ENCODE data around the gene E4F1. TPM values are rescaled to one million over a fixed set of nuclear protein-coding genes. Genes with fewer than 3 reads are reported as not detected.

The E4F1 gene
- total and polyA plus RNA-seq, 2 of the 13 experiments (the other 11 are each of a cell fraction or from before 2014, with no cell fraction given), result 13.8 to 19.5 TPM

DNA sequence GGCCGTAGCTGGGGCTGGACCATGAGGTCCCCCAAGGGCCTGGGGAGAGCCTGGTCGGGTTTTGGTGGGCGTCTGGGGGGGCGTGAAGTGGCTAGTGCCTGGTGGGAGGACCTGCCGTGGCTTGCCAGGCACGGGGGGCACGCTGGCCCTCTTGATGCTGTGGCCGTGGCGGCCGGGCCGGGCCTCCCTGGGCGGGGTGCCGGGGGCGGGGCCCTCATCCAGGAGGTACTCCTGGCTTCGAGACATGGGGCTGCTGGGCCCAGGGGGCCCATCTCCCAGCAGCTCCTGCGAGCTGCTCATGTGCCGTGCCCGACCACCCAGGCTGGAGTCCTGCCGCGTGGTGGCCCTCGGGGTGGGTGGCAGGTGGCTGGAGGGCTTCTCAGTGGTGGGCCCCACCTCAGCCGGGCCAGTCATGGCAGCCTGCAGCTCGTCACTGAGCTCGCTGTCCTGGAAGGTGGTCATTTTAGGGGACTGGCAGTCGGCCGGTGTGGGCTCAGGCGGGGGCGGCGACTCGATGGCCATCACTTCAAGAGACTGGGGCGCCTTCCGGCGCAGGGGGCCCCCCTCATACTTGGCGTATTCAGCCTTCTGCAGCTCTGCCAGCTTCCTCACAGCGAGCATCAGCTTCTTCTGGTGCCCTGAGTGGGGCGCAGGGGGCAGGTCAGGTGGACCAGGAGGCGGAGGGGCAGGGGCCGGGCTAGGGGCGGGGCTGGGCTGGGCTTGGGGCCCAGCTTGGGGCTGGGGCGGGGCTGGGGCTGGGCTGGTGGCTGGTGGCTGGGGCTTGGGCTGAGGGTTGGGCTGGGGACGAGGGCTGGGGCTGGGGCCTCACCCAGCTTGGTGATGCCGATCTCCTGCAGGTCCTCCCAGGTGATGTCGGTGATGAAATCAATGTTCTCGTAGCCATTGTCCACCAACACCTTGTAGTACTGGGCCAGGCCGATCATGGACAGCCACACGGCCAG, 42.1 kb upstream of the E4F1 start:
- no peak overlapping the region for H3K27ac ChIP-seq (ENCODE audit: extremely low read length, insufficient read depth, low read length)
- no peak overlapping the region for H2AFZ ChIP-seq (ENCODE audit: low read length)
- H3K9ac ChIP-seq (ENCODE audit: insufficient read depth, low read depth, low read length), result no peak overlapping the region
- POLR2A ChIA-PET, result interaction anchor here (0.6 to 3.5 kb wide), 6 partner anchors 20 to 35 kb away, joined by 3 to 31 read pairs (median 4); partner anchors contain the start of gene TRAF7
- peaks cover 17% of the 10 kb centered on the region for H3K4me1 ChIP-seq (ENCODE audit: insufficient read depth, low read length)
- WGBS (ENCODE audit: low lambda C conversion rate), result 85% methylated on average over 9 of the region's 46 CpGs
- DNase-seq (ENCODE audit: low spot score) (no peak), ATAC-seq (peak; percentile 40), FAIRE-seq (no peak)
- no peak overlapping the region for H3K4me3 ChIP-seq (replicated peaks in 1 of 3; ENCODE audit: insufficient read depth in 1 of 3, low read depth in 2 of 3, low read length in 3 of 3)
- TF ChIP-seq ZNF292 (CRISPR knock-in tag; IDR thresholded peaks at IDR 0.05; ENCODE audit: borderline replicate concordance, low read depth) (no peak), LCORL (IDR thresholded peaks at IDR 0.05) (no peak), LCORL (CRISPR knock-in tag; IDR thresholded peaks at IDR 0.05) (0 out of 2 replicates have a peak, but pooled peaks have one; percentile 28), PCBP1 (IDR thresholded peaks at IDR 0.05; ENCODE audit: borderline replicate concordance, low read depth, low read length) (0 out of 2 replicates have a peak, but pooled peaks have one; percentile 44)
- H4K20me1 ChIP-seq (ENCODE audit: insufficient read depth, low read length), result no peaks in the 10 kb centered on the region
- H3K79me2 ChIP-seq (ENCODE audit: insufficient read depth, low read length), result no peaks in the 10 kb centered on the region
- CTCF ChIA-PET (ENCODE audit: low intra/inter-chr PET ratio, low total read pairs), result no interaction called here
- peaks cover 2 to 3% of the 10 kb centered on the region in 2 experiments; a peak in 1 of 5 replicates for H3K36me3 ChIP-seq (replicated peaks in 1 of 2; ENCODE audit: control insufficient read depth in 1 of 2, insufficient read depth in 2 of 2, low read length in 2 of 2)
- H3K9me3 ChIP-seq (ENCODE audit: low read length), result no peaks in the 10 kb centered on the region
- intact Hi-C loops (cut with micrococcal nuclease; ENCODE audit: unreplicated experiment) (no loop called here), in situ Hi-C loops (cut with HindIII; ENCODE audit: extremely low pct_ligation_motif_present, low pct_unique_long_range_greater_than_20kb) (no loop called here)
- H3K27me3 ChIP-seq (ENCODE audit: control insufficient read depth in 1 of 2, insufficient read depth in 2 of 2, low read length in 2 of 2), result no peaks in the 10 kb centered on the region
- BruUV-seq (replicated peaks), result no TSS peak
- H3K4me2 ChIP-seq (ENCODE audit: low read depth, low read length), result no peak overlapping the region

DNA sequence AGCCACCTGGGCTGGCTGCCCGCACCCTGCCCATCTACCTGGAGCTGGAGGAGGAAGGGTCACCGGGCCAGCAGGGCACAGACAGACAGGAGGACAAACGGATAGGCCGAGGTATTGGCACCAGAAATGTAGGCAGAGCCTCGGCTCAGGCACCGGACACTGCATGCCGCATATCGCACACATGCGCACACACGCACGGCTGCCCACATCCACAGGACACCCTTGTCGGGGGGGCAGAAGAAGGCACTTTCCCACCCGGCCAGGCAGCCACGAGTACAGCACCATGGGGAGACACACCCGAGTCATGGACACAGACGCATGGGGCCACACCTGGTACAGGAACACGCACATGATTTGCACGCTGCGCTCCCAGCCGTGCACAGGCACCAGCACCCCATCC, 41.4 kb upstream of the E4F1 start:
- in situ Hi-C loops (cut with HindIII; ENCODE audit: extremely low pct_ligation_motif_present, low pct_unique_long_range_greater_than_20kb), result no loop called here
- no peak overlapping the region for H3K4me2 ChIP-seq (ENCODE audit: low read depth, low read length)
- H3K27ac ChIP-seq (ENCODE audit: extremely low read length, insufficient read depth, low read length), result no peak overlapping the region
- intact Hi-C loops (cut with micrococcal nuclease; ENCODE audit: unreplicated experiment), result no loop called here
- no peak overlapping the region for H3K9ac ChIP-seq (ENCODE audit: insufficient read depth, low read depth, low read length)
- H3K36me3 ChIP-seq (replicated peaks in 1 of 2; ENCODE audit: control insufficient read depth in 1 of 2, insufficient read depth in 2 of 2, low read length in 2 of 2), result no peaks in the 10 kb centered on the region
- DNase-seq (ENCODE audit: low spot score) (no peak), ATAC-seq (no peak), FAIRE-seq (no peak)
- no peaks in the 10 kb centered on the region for H3K27me3 ChIP-seq (ENCODE audit: control insufficient read depth in 1 of 2, insufficient read depth in 2 of 2, low read length in 2 of 2)
- no peaks in the 10 kb centered on the region for H3K79me2 ChIP-seq (ENCODE audit: insufficient read depth, low read length)
- BruUV-seq (replicated peaks), result no TSS peak
- no peak overlapping the region for H2AFZ ChIP-seq (ENCODE audit: low read length)
- no peaks in the 10 kb centered on the region for H3K9me3 ChIP-seq (ENCODE audit: low read length)
- peaks cover 17% of the 10 kb centered on the region for H3K4me1 ChIP-seq (ENCODE audit: insufficient read depth, low read length)
- H4K20me1 ChIP-seq (ENCODE audit: insufficient read depth, low read length), result no peaks in the 10 kb centered on the region
- POLR2A ChIA-PET, result interaction anchor here (1.1 to 3.5 kb wide), 6 partner anchors 12 to 31 kb away, joined by 3 to 31 read pairs (median 4); partner anchors contain the start of gene TRAF7
- WGBS (ENCODE audit: low lambda C conversion rate), result 93% methylated on average over 7 of the region's 20 CpGs
- H3K4me3 ChIP-seq (replicated peaks in 1 of 3; ENCODE audit: insufficient read depth in 1 of 3, low read depth in 2 of 3, low read length in 3 of 3), result no peak overlapping the region
- CTCF ChIA-PET (ENCODE audit: low intra/inter-chr PET ratio, low total read pairs), result no interaction called here
- no peak for TF ChIP-seq ZSCAN9 (CRISPR knock-in tag; IDR thresholded peaks at IDR 0.05; ENCODE audit: borderline replicate concordance)
- TF ChIP-seq, protein P1, sequence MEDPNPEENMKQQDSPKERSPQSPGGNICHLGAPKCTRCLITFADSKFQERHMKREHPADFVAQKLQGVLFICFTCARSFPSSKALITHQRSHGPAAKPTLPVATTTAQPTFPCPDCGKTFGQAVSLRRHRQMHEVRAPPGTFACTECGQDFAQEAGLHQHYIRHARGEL (CRISPR knock-in tag; IDR thresholded peaks at IDR 0.05), result no peak
- no peak for TF ChIP-seq SPEN (CRISPR knock-in tag; IDR thresholded peaks at IDR 0.05; ENCODE audit: low read depth)
- TF ChIP-seq RELA (CRISPR knock-in tag; IDR thresholded peaks at IDR 0.05), result no peak
- TF ChIP-seq YEATS2 (CRISPR knock-in tag; IDR thresholded peaks at IDR 0.05; ENCODE audit: borderline replicate concordance), result no peak
- no peak for TF ChIP-seq REXO4 (CRISPR knock-in tag; IDR thresholded peaks at IDR 0.05; ENCODE audit: borderline replicate concordance)
- TF ChIP-seq, protein P2, sequence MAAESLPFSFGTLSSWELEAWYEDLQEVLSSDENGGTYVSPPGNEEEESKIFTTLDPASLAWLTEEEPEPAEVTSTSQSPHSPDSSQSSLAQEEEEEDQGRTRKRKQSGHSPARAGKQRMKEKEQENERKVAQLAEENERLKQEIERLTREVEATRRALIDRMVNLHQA (CRISPR knock-in tag; IDR thresholded peaks at IDR 0.05), result no peak
- TF ChIP-seq SRSF1 (optimal IDR thresholded peaks at IDR 0.05; ENCODE audit: low read depth, low read length), result no peak
- TF ChIP-seq ZSCAN30 (CRISPR knock-in tag; IDR thresholded peaks at IDR 0.05), result no peak
- TF ChIP-seq, protein P3, sequence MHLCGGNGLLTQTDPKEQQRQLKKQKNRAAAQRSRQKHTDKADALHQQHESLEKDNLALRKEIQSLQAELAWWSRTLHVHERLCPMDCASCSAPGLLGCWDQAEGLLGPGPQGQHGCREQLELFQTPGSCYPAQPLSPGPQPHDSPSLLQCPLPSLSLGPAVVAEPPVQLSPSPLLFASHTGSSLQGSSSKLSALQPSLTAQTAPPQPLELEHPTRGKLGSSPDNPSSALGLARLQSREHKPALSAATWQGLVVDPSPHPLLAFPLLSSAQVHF (CRISPR knock-in tag; IDR thresholded peaks at IDR 0.05), result no peak
- no peak for TF ChIP-seq U2AF1 (optimal IDR thresholded peaks at IDR 0.05; ENCODE audit: low read depth, low read length)
- TF ChIP-seq ZNF44 (CRISPR knock-in tag; IDR thresholded peaks at IDR 0.05), result no peak
- no peak for TF ChIP-seq ATAD3A (CRISPR knock-in tag; IDR thresholded peaks at IDR 0.05)
